ENCODE results near the gene PRMT1. TPM values are rescaled to one million over a fixed set of nuclear protein-coding genes. Genes with fewer than 3 reads are reported as not detected.

Gene PRMT1
- polyA plus RNA-seq, 2 of the 4 experiments (the other 2 are of a cell fraction): 504 to 516 TPM

GRCh38 chr19:49641688-49642491, 35.2 kb upstream of the PRMT1 start, which contains the start of gene SCAF1:
TSS of gene SCAF1 (plus strand) at chr19:49642209. CDS start at chr19:49645027, 2,818 bp downstream.
- Histone ChIP-seq H3K4me3 (peak within 1 kb of the TSS; percentile 94), H3K27ac (peak within 1 kb of the TSS; percentile 97 to 99), H3K4me2 (peak within 1 kb of the TSS; percentile 98), H3K9me3 (no peaks in the 10 kb centered on the region), H3K4me1 (peaks cover 37% of the 10 kb centered on the region)
- ATAC-seq (peak; percentile 55 to 61), FAIRE-seq (peak; percentile 54), DNase-seq (ENCODE audit: low read depth in 1 of 2, low spot score in 1 of 2) (peak; percentile 98 to 100)
- ChIA-PET POLR2A (interaction anchor here (0.5 to 3.9 kb wide), 23 partner anchors 8 to 235 kb away, joined by 3 to 45 read pairs (median 5); partner anchors contain the start of genes AKT1S1, ALDH16A1, AP2A1 and BCL2L12), CTCF (interaction anchor here (0.6 to 12.4 kb wide), 5 partner anchors 18 to 39 kb away, joined by 3 to 134 read pairs (median 7); partner anchors contain the start of genes BCL2L12, IRF3 and PRMT1)
- TF ChIP-seq RARB (CRISPR knock-in tag; IDR thresholded peaks at IDR 0.05): 0 out of 2 replicates have a peak, but pooled peaks have one; percentile 55
- TF ChIP-seq BCL3 (IDR thresholded peaks at IDR 0.05): peak; percentile 50; the same call in 2 of the 3 replicates
- TF ChIP-seq MAZ (IDR thresholded peaks at IDR 0.05; ENCODE audit: borderline replicate concordance, low read depth, low read length): peak; percentile 69
- no peak for TF ChIP-seq MAFK (IDR thresholded peaks at IDR 0.05; ENCODE audit: partially characterized antibody)
- TF ChIP-seq USF2 (IDR thresholded peaks at IDR 0.05): peak; percentile 60
- peak; percentile 64; the same call in 1 of the 2 replicates for TF ChIP-seq HOXB5 (CRISPR knock-in tag; IDR thresholded peaks at IDR 0.05)
- peak; percentile 93 for TF ChIP-seq PHF8 (IDR thresholded peaks at IDR 0.05; ENCODE audit: borderline replicate concordance, low read depth)
- no peak for TF ChIP-seq KDM1A (IDR thresholded peaks at IDR 0.05; ENCODE audit: low read depth)
- peak; percentile 93 for TF ChIP-seq TP53 (CRISPR knock-in tag; IDR thresholded peaks at IDR 0.05)
- peak; percentile 93 for TF ChIP-seq FOSB (CRISPR knock-in tag; IDR thresholded peaks at IDR 0.05)
- no peak for TF ChIP-seq ZFP36 (IDR thresholded peaks at IDR 0.05; ENCODE audit: borderline replicate concordance, partially characterized antibody)
- no peak for TF ChIP-seq ZC3H11A (IDR thresholded peaks at IDR 0.05)
- peak in 1 of 2 experiments; percentile 96; a peak in 3 of 5 replicates for TF ChIP-seq JUN (IDR thresholded peaks at IDR 0.05)
- peak; percentile 83 for TF ChIP-seq POLR2AphosphoS2 (conservative IDR thresholded peaks at IDR 0.05; ENCODE audit: low read length)
- no peak for TF ChIP-seq CBX8 (IDR thresholded peaks at IDR 0.05)
- 0 out of 2 replicates have a peak, but pooled peaks have one; percentile 43 for TF ChIP-seq E2F6 (IDR thresholded peaks at IDR 0.05; ENCODE audit: borderline replicate concordance, low read depth)
- TF ChIP-seq CHD4 (IDR thresholded peaks at IDR 0.05; ENCODE audit: borderline replicate concordance): no peak
- peak in 1 of 2 experiments; percentile 29; a peak in 1 of 4 replicates for TF ChIP-seq CEBPB (IDR thresholded peaks at IDR 0.05)
- TF ChIP-seq MYC (IDR thresholded peaks at IDR 0.05; ENCODE audit: borderline replicate concordance, low read length): 0 out of 2 replicates have a peak, but pooled peaks have one; percentile 20
- peak; percentile 68; the same call in 1 of the 2 replicates for TF ChIP-seq FOXS1 (CRISPR knock-in tag; IDR thresholded peaks at IDR 0.05)
- peak; percentile 84 for TF ChIP-seq POLR2A (IDR thresholded peaks at IDR 0.05; ENCODE audit: low read length)
- peak; percentile 98 for TF ChIP-seq TFCP2L1 (CRISPR knock-in tag; IDR thresholded peaks at IDR 0.05)
- no peak for TF ChIP-seq FOSL2 (IDR thresholded peaks at IDR 0.05)
- peak; percentile 74 for TF ChIP-seq FOSL2 (CRISPR knock-in tag; IDR thresholded peaks at IDR 0.05)
- TF ChIP-seq SMC3 (IDR thresholded peaks at IDR 0.05): no peak
- TF ChIP-seq HES2 (IDR thresholded peaks at IDR 0.05): no peak
- TF ChIP-seq CHD2 (IDR thresholded peaks at IDR 0.05; ENCODE audit: low read length, partially characterized antibody): peak; percentile 42
- TF ChIP-seq MAX (IDR thresholded peaks at IDR 0.05): peak; percentile 74
- no peak for TF ChIP-seq RNF2 (IDR thresholded peaks at IDR 0.05; ENCODE audit: borderline replicate concordance, low read depth)
- 0 out of 2 replicates have a peak, but pooled peaks have one; percentile 40 for TF ChIP-seq RFX5 (IDR thresholded peaks at IDR 0.05)
- TF ChIP-seq ATOH8 (CRISPR knock-in tag; IDR thresholded peaks at IDR 0.05; ENCODE audit: low read depth): no peak
- no peak for TF ChIP-seq ELK1 (IDR thresholded peaks at IDR 0.05; ENCODE audit: low read depth, low read length)
- TF ChIP-seq CBX2 (IDR thresholded peaks at IDR 0.05; ENCODE audit: borderline replicate concordance, low read depth): no peak
- 2% methylated on average over 25 of the region's 87 CpGs for whole genome bisulfite sequencing (ENCODE audit: missing lambda C conversion rate)

Data from A549 (cell line).